ENCODE measurements around the gene DLG1.

Gene DLG1

GRCh38 chr3:196995027-196995426, 303.4 kb downstream of the DLG1 start:
- H3K27ac ChIP-seq: no peak overlapping the region
- TF ChIP-seq CTCF (IDR thresholded peaks at IDR 0.05): no peak
- no peak overlapping the region for H3K4me3 ChIP-seq (ENCODE audit: low read depth in 1 of 2, low read length in 1 of 2)
- no peaks in the 10 kb centered on the region for H3K27me3 ChIP-seq
- H3K9me3 ChIP-seq: no peaks in the 10 kb centered on the region
- H3K4me1 ChIP-seq (ENCODE audit: control insufficient read depth in 1 of 2, insufficient read depth in 1 of 2, low read depth in 1 of 2, low read length in 1 of 2): no peaks in the 10 kb centered on the region
- no peaks in the 10 kb centered on the region for H3K36me3 ChIP-seq

DNA sequence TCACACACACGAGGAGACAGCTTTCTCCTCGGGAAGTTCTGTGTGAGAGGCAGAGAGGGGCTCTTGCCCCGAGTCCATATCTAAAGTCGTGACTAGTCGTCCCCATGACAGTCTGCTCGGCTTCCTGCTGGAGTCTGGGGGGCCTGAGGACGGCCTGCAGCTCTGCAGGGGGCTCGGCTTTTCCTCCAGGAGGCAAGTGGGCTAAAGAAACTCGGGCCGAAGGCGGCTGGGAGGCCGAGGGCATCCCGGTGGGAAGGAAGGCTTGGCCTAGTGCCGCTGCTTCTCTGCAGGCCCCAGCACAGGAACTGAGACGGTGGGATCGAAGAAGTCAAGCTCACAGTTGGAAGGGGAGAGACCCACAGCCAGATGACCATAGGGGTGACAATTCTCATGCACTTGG, 304.4 kb downstream of the DLG1 start:
- TF ChIP-seq CTCF (IDR thresholded peaks at IDR 0.05): no peak
- H3K27me3 ChIP-seq: no peaks in the 10 kb centered on the region
- H3K36me3 ChIP-seq: no peaks in the 10 kb centered on the region
- H3K4me1 ChIP-seq (ENCODE audit: control insufficient read depth in 1 of 2, insufficient read depth in 1 of 2, low read depth in 1 of 2, low read length in 1 of 2): no peaks in the 10 kb centered on the region
- no peak overlapping the region for H3K27ac ChIP-seq
- no peak overlapping the region for H3K4me3 ChIP-seq (ENCODE audit: low read depth in 1 of 2, low read length in 1 of 2)
- no peaks in the 10 kb centered on the region for H3K9me3 ChIP-seq
